ENCODE data around the gene NUMB. TPM values are rescaled to one million over a fixed set of nuclear protein-coding genes. Genes with fewer than 3 reads are reported as not detected.

The NUMB gene
- total and polyA plus RNA-seq, 2 of the 4 experiments (the other 2 are of a cell fraction), result 45.9 to 114 TPM

DNA sequence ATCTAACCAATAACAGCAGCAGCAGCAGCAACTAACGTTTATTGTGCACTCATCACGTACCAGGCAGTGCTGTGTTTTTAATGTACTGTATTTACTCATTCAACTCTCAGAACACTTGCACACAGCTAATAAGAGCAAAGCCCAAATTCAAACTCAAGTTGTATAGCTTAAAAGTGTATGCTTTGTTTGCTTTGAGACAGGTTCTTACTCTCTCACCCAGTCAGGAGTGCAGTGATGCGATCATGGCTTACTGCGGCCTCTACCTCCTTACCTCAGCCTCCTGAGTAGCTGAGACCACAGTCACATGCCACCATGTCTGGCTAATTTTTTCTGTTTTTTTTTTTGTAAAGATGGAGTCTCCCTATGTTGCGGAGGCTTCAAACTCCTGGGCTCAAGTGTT lies 115.7 kb downstream of the NUMB start:
- CTCF ChIA-PET, result no interaction called here
- in situ Hi-C loops (cut with MboI; ENCODE audit: low sequenced_read_pairs), result no loop called here

More for the DNA sequence above, 115.7 kb downstream of the NUMB start:
- H3K4me1 ChIP-seq (ENCODE audit: control insufficient read depth, insufficient read depth, low read length), result 0 out of 2 replicates have a peak, but pooled peaks cover 3% of the 10 kb centered on the region
- H2AFZ ChIP-seq (replicated peaks; ENCODE audit: low read length, poor library complexity), result no peak overlapping the region
- no peak for DNase-seq
- no peak overlapping the region for H2AK9ac ChIP-seq (replicated peaks; ENCODE audit: low read depth, low read length, poor library complexity)
- POLR2A ChIA-PET (ENCODE audit: unreplicated experiment), result interaction anchor here (0.5 kb wide), 1 partner anchor 15 kb away, joined by 3 read pairs; no protein-coding TSS in a partner anchor
- H3K79me1 ChIP-seq (ENCODE audit: low read depth in 1 of 2, low read length in 2 of 2), result peaks cover 34 to 61% of the 10 kb centered on the region in 2 experiments
- no peak overlapping the region for H3K9ac ChIP-seq (ENCODE audit: low read depth, low read length)
- intact Hi-C loops (cut with micrococcal nuclease), result no loop called here
- no peak overlapping the region for H3K4me3 ChIP-seq (ENCODE audit: insufficient read depth, low read depth, low read length)
- no CpG with 5 or more reads among the region's 5 CpGs for WGBS, 2 experiments (ENCODE audit: extremely low coverage in 2 of 2, insufficient read length in 1 of 2)
- no peak overlapping the region for H3K27ac ChIP-seq (ENCODE audit: insufficient read depth, low read length)
- H3K4me2 ChIP-seq (ENCODE audit: low read depth, low read length), result no peak overlapping the region
- no peak overlapping the region for H2BK20ac ChIP-seq (ENCODE audit: low read depth, low read length)
- H2BK15ac ChIP-seq (ENCODE audit: low read depth, low read length), result no peak overlapping the region
- peaks cover 16% of the 10 kb centered on the region for H3K9me1 ChIP-seq (ENCODE audit: insufficient read depth, low read length)
- no peaks in the 10 kb centered on the region for H3K9me3 ChIP-seq (ENCODE audit: control insufficient read depth, insufficient read depth, low read length)
- no peak overlapping the region for H3K56ac ChIP-seq (ENCODE audit: extremely low read depth, insufficient read depth, low read length)
- H4K91ac ChIP-seq (ENCODE audit: insufficient read depth, low read depth, low read length), result no peak overlapping the region
- TF ChIP-seq RFX5 (IDR thresholded peaks at IDR 0.05; ENCODE audit: low read depth, low read length), result no peak
- no peak for TF ChIP-seq MAFK (IDR thresholded peaks at IDR 0.05; ENCODE audit: low read depth, low read length)
- no peak for TF ChIP-seq RAD21 (IDR thresholded peaks at IDR 0.05; ENCODE audit: low read length)
- TF ChIP-seq MXI1 (IDR thresholded peaks at IDR 0.05; ENCODE audit: borderline replicate concordance, low read depth, low read length), result no peak
- TF ChIP-seq RCOR1 (IDR thresholded peaks at IDR 0.05; ENCODE audit: insufficient replicate concordance, low read length), result no peak
- TF ChIP-seq FOS (IDR thresholded peaks at IDR 0.05; ENCODE audit: low read depth, low read length), result no peak
- TF ChIP-seq NFE2L2 (IDR thresholded peaks at IDR 0.05; ENCODE audit: low read depth, low read length), result no peak
- TF ChIP-seq, protein P1, sequence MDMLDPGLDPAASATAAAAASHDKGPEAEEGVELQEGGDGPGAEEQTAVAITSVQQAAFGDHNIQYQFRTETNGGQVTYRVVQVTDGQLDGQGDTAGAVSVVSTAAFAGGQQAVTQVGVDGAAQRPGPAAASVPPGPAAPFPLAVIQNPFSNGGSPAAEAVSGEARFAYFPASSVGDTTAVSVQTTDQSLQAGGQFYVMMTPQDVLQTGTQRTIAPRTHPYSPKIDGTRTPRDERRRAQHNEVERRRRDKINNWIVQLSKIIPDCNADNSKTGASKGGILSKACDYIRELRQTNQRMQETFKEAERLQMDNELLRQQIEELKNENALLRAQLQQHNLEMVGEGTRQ (IDR thresholded peaks at IDR 0.05; ENCODE audit: low read depth, low read length), result no peak
- H3K14ac ChIP-seq (replicated peaks; ENCODE audit: low read depth, low read length), result no peak overlapping the region
- H2BK5ac ChIP-seq (ENCODE audit: low read depth, low read length, poor library complexity, severe bottlenecking), result no peak overlapping the region
- no peak for ATAC-seq (ENCODE audit: low read depth)
- H4K5ac ChIP-seq (ENCODE audit: low read depth, low read length), result no peak overlapping the region
- H3K27me3 ChIP-seq (ENCODE audit: control insufficient read depth, insufficient read depth, low read length), result no peaks in the 10 kb centered on the region
- H2BK120ac ChIP-seq (ENCODE audit: low read depth, low read length), result no peak overlapping the region
- dilution Hi-C loops (cut with HindIII; ENCODE audit: low sequenced_read_pairs, unreplicated experiment), result no loop called here
- no peak overlapping the region for H3K23ac ChIP-seq (ENCODE audit: low read depth, low read length)
- BruUV-seq (replicated peaks), result no TSS peak
- H3K18ac ChIP-seq (ENCODE audit: low read depth, low read length), result no peak overlapping the region
- H3K36me3 ChIP-seq (ENCODE audit: control insufficient read depth, insufficient read depth, low read length), result peaks cover 4% of the 10 kb centered on the region
- H4K20me1 ChIP-seq (ENCODE audit: insufficient read depth, low read length), result peaks cover 22% of the 10 kb centered on the region; the same call in 1 of the 2 replicates
- no peak overlapping the region for H3K4ac ChIP-seq (ENCODE audit: low read depth, low read length)
- H2AK5ac ChIP-seq (ENCODE audit: low read depth, low read length), result no peak overlapping the region
- H4K8ac ChIP-seq (ENCODE audit: low read depth in 2 of 2, low read length in 2 of 2), result no peak overlapping the region

Data from IMR-90 (cell line).